NT2/D1 (cell line): ENCODE results near the gene FRS3.

Experiments
- SUZ12 ChIP-seq: IDR thresholded peaks from 2 replicates; pipeline ENCODE4 v1.6.1; 2011; ENCODE audit not compliant: insufficient read length, insufficient read depth; ENCODE audit errors: extremely low read depth
- YY1 ChIP-seq: IDR thresholded peaks from 2 replicates; pipeline ENCODE4 v1.6.1; 2011; ENCODE audit not compliant: insufficient read length, insufficient read depth
- ZNF274 ChIP-seq: IDR thresholded peaks from 2 replicates; pipeline ENCODE4 v1.6.1; 2011; ENCODE audit warnings: mild to moderate bottlenecking, low read depth, low read length

DNA sequence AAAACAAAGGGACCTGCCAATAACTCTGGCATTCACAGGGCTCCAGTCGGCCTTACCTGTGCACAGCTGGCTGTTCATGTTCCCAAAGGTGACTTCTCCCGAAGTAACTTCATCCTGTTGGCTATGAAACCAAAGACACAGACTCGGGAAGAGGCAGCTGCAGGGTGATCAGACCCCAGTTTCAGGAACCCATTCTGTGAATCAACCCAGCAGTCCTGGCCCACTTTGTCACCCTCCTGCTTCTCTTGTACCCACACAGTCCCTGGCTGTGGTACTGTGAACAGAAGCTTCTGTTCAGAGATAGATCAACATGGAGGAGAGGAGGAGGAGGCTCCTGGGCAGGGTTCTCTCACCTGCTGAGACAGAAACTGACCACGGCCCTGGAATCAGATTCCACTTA is 23.8 kb downstream of the FRS3 start:
- TF ChIP-seq ZNF274 (no peak), YY1 (no peak), SUZ12 (no peak)
